Fibroblast of lung (primary cell): Measurements from ENCODE around the gene TJP3.

Experiments
- CTCF ChIP-seq, 2 donors: IDR thresholded peaks in 1 of 2; conservative IDR thresholded peaks in 1 of 2; 1 replicate in 1 of 2; 2 replicates in 1 of 2; pipeline ENCODE4 v1.5.1; 2011 to 2012; ENCODE audit warnings: low read length in 2 of 2, control low read depth in 1 of 2, inconsistent platforms in 1 of 2, low read depth in 1 of 2, mild to moderate bottlenecking in 1 of 2
- EZH2 ChIP-seq: IDR thresholded peaks from 2 replicates; pipeline ENCODE4 v1.5.1; 2012; ENCODE audit warnings: low read length, control low read depth, mild to moderate bottlenecking; ENCODE audit errors: missing control alignments

- TF ChIP-seq CTCF (conservative IDR thresholded peaks at IDR 0.05 in 1 of 2, IDR thresholded peaks at IDR 0.05 in 1 of 2; ENCODE audit: low read depth in 1 of 2, low read length in 2 of 2) (no peak), EZH2 (no peak)
These were observed 4.8 kb downstream of the TJP3 start for GRCh38 chr19:3712663-3713611.
